HL-60/S4 treated with phorbol 12-myristate 13-acetate at 8.2 ng/mL for 4 days and 3 days (cell line): Measurements from ENCODE around the gene TAS1R1.
"Not testable (repeated sequence)": the region's sequence is repeated elsewhere in the genome, so short reads cannot be mapped to it uniquely, and the experiment has no call there.

Source experiments
- in situ Hi-C: fragments of 300-500 bp; cut with MboI; formaldehyde crosslinking; loops from 2 replicates; pipeline ENCODE4 v1.15.0; 2022; ENCODE audit warnings: low sequenced_read_pairs

The TAS1R1 gene

GRCh38 chr1:6519935-6520671, 35.0 kb upstream of the TAS1R1 start:
- in situ Hi-C loops = no loop called here

GRCh38 chr1:6521536-6521935, 33.6 kb upstream of the TAS1R1 start:
- in situ Hi-C loops = no loop called here

GRCh38 chr1:6523566-6523965, 31.5 kb upstream of the TAS1R1 start:
- in situ Hi-C loops = no loop called here

GRCh38 chr1:6526316-6526715, 28.8 kb upstream of the TAS1R1 start:
- in situ Hi-C loops = no loop called here

GRCh38 chr1:6528492-6528891, 26.6 kb upstream of the TAS1R1 start:
- in situ Hi-C loops = no loop called here

GRCh38 chr1:6530504-6531160, 24.5 kb upstream of the TAS1R1 start:
- in situ Hi-C loops = no loop called here

GRCh38 chr1:6531996-6532395, 23.1 kb upstream of the TAS1R1 start:
- in situ Hi-C loops = no loop called here

- in situ Hi-C loops = no loop called here
Observed at GRCh38 chr1:6534248-6534822, 20.8 kb upstream of the TAS1R1 start.

GRCh38 chr1:6535214-6535613, 19.9 kb upstream of the TAS1R1 start:
- in situ Hi-C loops = no loop called here

GRCh38 chr1:6536291-6536690, 18.8 kb upstream of the TAS1R1 start:
- in situ Hi-C loops = no loop called here

- in situ Hi-C loops = no loop called here
Observed at GRCh38 chr1:6538956-6539355, 16.2 kb upstream of the TAS1R1 start.

GRCh38 chr1:6544831-6545230, 10.3 kb upstream of the TAS1R1 start:
- in situ Hi-C loops = no loop called here

GRCh38 chr1:6545276-6546112, 9.6 kb upstream of the TAS1R1 start:
- in situ Hi-C loops = no loop called here

GRCh38 chr1:6546326-6546725, 8.8 kb upstream of the TAS1R1 start:
- in situ Hi-C loops = no loop called here

GRCh38 chr1:6547301-6547700, 7.8 kb upstream of the TAS1R1 start:
- in situ Hi-C loops = no loop called here

- in situ Hi-C loops = no loop called here
Observed at GRCh38 chr1:6554031-6554906, 838 bp upstream of the TAS1R1 start, which contains the start of gene NOL9. TSS of gene NOL9 (minus strand) at chr1:6554513. CDS start at chr1:6554502, 11 bp downstream.

- in situ Hi-C loops = no loop called here
Observed at GRCh38 chr1:6557597-6557996, 2.5 kb downstream of the TAS1R1 start.

GRCh38 chr1:6559161-6559560, 4.1 kb downstream of the TAS1R1 start:
- in situ Hi-C loops = not testable (repeated sequence)

GRCh38 chr1:6560267-6560666, 5.2 kb downstream of the TAS1R1 start:
- in situ Hi-C loops = no loop called here

- in situ Hi-C loops = no loop called here
Observed at GRCh38 chr1:6569033-6569432, 13.9 kb downstream of the TAS1R1 start.
